ENCODE measurements around the gene EIF4E1B. TPM values are rescaled to one million over a fixed set of nuclear protein-coding genes. Genes with fewer than 3 reads are reported as not detected.

Gene EIF4E1B
- total RNA-seq, 1 experiment from 2014 or later, result not detected

- no peak for DNase-seq (ENCODE audit: low read depth)
Observed at GRCh38 chr5:176603091-176603490, 27.4 kb upstream of the EIF4E1B start.

- no peak for DNase-seq (ENCODE audit: low read depth)
Observed at GRCh38 chr5:176606032-176606431, 24.4 kb upstream of the EIF4E1B start.

GRCh38 chr5:176606875-176607274 is 23.6 kb upstream of the EIF4E1B start:
- no peak for DNase-seq (ENCODE audit: low read depth)

GRCh38 chr5:176608142-176608705 is 22.3 kb upstream of the EIF4E1B start:
- DNase-seq (ENCODE audit: low read depth), result no peak

- DNase-seq (ENCODE audit: low read depth), result no peak
Observed at GRCh38 chr5:176608937-176609723, 21.3 kb upstream of the EIF4E1B start.

GRCh38 chr5:176609724-176610434 is 20.6 kb upstream of the EIF4E1B start, which contains the start of gene GPRIN1:
TSS of gene GPRIN1 (minus strand) at chr5:176610156. CDS start at chr5:176599834, 10,322 bp downstream.
- peak; percentile 44 for DNase-seq (ENCODE audit: low read depth)

- DNase-seq (ENCODE audit: low read depth), result no peak
Observed at GRCh38 chr5:176610435-176610773, 20.1 kb upstream of the EIF4E1B start.

GRCh38 chr5:176611435-176611834 is 19.0 kb upstream of the EIF4E1B start:
- peak; percentile 77 for DNase-seq (ENCODE audit: low read depth)

- no peak for DNase-seq (ENCODE audit: low read depth)
Observed at GRCh38 chr5:176612008-176612407, 18.5 kb upstream of the EIF4E1B start.

- no peak for DNase-seq (ENCODE audit: low read depth)
Observed at GRCh38 chr5:176612855-176613254, 17.6 kb upstream of the EIF4E1B start.

- peak; percentile 79 for DNase-seq (ENCODE audit: low read depth)
Observed at GRCh38 chr5:176614805-176615478, 15.5 kb upstream of the EIF4E1B start.

GRCh38 chr5:176616511-176616910 is 14.0 kb upstream of the EIF4E1B start:
- DNase-seq (ENCODE audit: low read depth), result no peak

GRCh38 chr5:176618783-176619182 is 11.7 kb upstream of the EIF4E1B start:
- no peak for DNase-seq (ENCODE audit: low read depth)

- peak; percentile 29 for DNase-seq (ENCODE audit: low read depth)
Observed at GRCh38 chr5:176619203-176619568, 11.3 kb upstream of the EIF4E1B start.

- DNase-seq (ENCODE audit: low read depth), result no peak
Observed at GRCh38 chr5:176619569-176620332, 10.7 kb upstream of the EIF4E1B start.

- DNase-seq (ENCODE audit: low read depth), result no peak
Observed at GRCh38 chr5:176620333-176620981, 10.0 kb upstream of the EIF4E1B start.

GRCh38 chr5:176621661-176622079 is 8.8 kb upstream of the EIF4E1B start:
- DNase-seq (ENCODE audit: low read depth), result no peak

- DNase-seq (ENCODE audit: low read depth), result no peak
Observed at GRCh38 chr5:176624142-176624541, 6.3 kb upstream of the EIF4E1B start.

- no peak for DNase-seq (ENCODE audit: low read depth)
Observed at GRCh38 chr5:176624938-176625337, 5.5 kb upstream of the EIF4E1B start.

- DNase-seq (ENCODE audit: low read depth), result no peak
Observed at GRCh38 chr5:176625512-176625911, 5.0 kb upstream of the EIF4E1B start.

Data from HT1080 (cell line).